ENCODE measurements around the gene SLC6A8. TPM values are rescaled to one million over a fixed set of nuclear protein-coding genes. Genes with fewer than 3 reads are reported as not detected.

SLC6A8 gene
- total RNA-seq, 2 experiments from 2014 or later = not detected

GRCh38 chrX:153642051-153642654 lies 45.6 kb upstream of the SLC6A8 start:
- Histone ChIP-seq H4K20me1 (ENCODE audit: insufficient read depth, low read length) (no peaks in the 10 kb centered on the region), H3K27ac (ENCODE audit: low read depth, low read length, poor library complexity, severe bottlenecking) (no peak overlapping the region), H3K4me2 (ENCODE audit: low read length) (no peak overlapping the region), H3K79me2 (ENCODE audit: insufficient read depth, low read depth, low read length) (no peaks in the 10 kb centered on the region), H3K9me2 (ENCODE audit: insufficient read depth, low read length) (no peaks in the 10 kb centered on the region), H2AFZ (ENCODE audit: low read length) (no peak overlapping the region), H3K4me3 (ENCODE audit: low read depth, low read length, poor library complexity, severe bottlenecking) (no peak overlapping the region), H3K9me3 (ENCODE audit: low read length) (no peaks in the 10 kb centered on the region), H3K4me1 (ENCODE audit: insufficient read depth, low read length, poor library complexity, severe bottlenecking) (no peaks in the 10 kb centered on the region), H3K36me3 (ENCODE audit: insufficient read depth, low read length) (no peaks in the 10 kb centered on the region)
- intact Hi-C loops (cut with micrococcal nuclease; ENCODE audit: unreplicated experiment) = no loop called here
- DNase-seq (ENCODE audit: low spot score) = no peak
- no TSS peak for BruUV-seq (replicated peaks)
- TF ChIP-seq, protein P1, sequence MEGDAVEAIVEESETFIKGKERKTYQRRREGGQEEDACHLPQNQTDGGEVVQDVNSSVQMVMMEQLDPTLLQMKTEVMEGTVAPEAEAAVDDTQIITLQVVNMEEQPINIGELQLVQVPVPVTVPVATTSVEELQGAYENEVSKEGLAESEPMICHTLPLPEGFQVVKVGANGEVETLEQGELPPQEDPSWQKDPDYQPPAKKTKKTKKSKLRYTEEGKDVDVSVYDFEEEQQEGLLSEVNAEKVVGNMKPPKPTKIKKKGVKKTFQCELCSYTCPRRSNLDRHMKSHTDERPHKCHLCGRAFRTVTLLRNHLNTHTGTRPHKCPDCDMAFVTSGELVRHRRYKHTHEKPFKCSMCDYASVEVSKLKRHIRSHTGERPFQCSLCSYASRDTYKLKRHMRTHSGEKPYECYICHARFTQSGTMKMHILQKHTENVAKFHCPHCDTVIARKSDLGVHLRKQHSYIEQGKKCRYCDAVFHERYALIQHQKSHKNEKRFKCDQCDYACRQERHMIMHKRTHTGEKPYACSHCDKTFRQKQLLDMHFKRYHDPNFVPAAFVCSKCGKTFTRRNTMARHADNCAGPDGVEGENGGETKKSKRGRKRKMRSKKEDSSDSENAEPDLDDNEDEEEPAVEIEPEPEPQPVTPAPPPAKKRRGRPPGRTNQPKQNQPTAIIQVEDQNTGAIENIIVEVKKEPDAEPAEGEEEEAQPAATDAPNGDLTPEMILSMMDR (conservative IDR thresholded peaks at IDR 0.05; ENCODE audit: low read length) = no peak
- TF ChIP-seq EZH2phosphoT487 (IDR thresholded peaks at IDR 0.05; ENCODE audit: borderline replicate concordance, low read depth, low read length) = no peak
- ChIA-PET CTCF (ENCODE audit: unreplicated experiment) (no interaction called here), POLR2A (no interaction called here)

DNA sequence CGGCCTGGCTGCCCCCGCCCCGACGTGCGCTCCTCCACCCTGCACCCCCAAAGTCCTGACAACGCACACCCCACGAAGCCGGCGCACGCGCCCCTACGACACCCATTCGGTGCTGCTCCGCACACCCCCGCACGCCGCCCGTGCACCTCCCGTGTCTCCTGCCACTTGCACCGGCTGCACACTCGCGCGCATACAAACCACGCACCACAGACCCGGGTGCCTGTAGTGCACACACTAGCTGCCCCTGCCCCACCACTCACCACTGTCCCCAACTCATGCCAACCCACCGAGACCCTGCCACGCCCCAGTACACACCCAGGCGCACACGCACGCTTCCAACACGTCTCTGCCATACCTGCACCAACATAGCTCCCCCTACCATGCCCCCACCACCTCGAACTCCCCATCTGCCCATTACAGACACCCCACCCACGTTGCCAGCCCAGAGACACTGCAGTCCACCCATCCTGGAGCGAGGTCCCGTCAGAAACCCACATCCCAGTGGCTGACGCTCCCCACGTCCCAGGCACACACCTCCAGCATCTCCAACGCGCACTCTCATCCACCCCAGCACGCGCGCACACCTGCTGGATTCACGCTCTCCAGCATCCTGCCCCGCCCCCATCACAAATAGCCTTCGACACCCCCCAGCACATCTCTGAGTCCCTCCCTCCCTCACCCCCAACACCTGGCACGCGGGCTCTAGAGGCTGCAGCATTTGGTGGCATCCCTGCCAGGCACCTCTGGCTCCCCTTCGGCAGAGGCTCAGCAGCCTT lies 44.9 kb upstream of the SLC6A8 start:
- Histone ChIP-seq H3K79me2 (ENCODE audit: insufficient read depth, low read depth, low read length) (no peaks in the 10 kb centered on the region), H3K4me2 (ENCODE audit: low read length) (no peak overlapping the region), H3K4me1 (ENCODE audit: insufficient read depth, low read length, poor library complexity, severe bottlenecking) (no peaks in the 10 kb centered on the region), H3K36me3 (ENCODE audit: insufficient read depth, low read length) (no peaks in the 10 kb centered on the region), H4K20me1 (ENCODE audit: insufficient read depth, low read length) (no peaks in the 10 kb centered on the region), H2AFZ (ENCODE audit: low read length) (no peak overlapping the region), H3K27ac (ENCODE audit: low read depth, low read length, poor library complexity, severe bottlenecking) (no peak overlapping the region), H3K9me2 (ENCODE audit: insufficient read depth, low read length) (no peaks in the 10 kb centered on the region), H3K4me3 (ENCODE audit: low read depth, low read length, poor library complexity, severe bottlenecking) (no peak overlapping the region), H3K9me3 (ENCODE audit: low read length) (no peaks in the 10 kb centered on the region)
- no peak for TF ChIP-seq EZH2phosphoT487 (IDR thresholded peaks at IDR 0.05; ENCODE audit: borderline replicate concordance, low read depth, low read length)
- TF ChIP-seq, protein P1 (conservative IDR thresholded peaks at IDR 0.05; ENCODE audit: low read length) = no peak
- intact Hi-C loops (cut with micrococcal nuclease; ENCODE audit: unreplicated experiment) = no loop called here
- DNase-seq (ENCODE audit: low spot score) = no peak
- BruUV-seq (replicated peaks) = no TSS peak
- ChIA-PET POLR2A (no interaction called here), CTCF (ENCODE audit: unreplicated experiment) (no interaction called here)
